D341Med (cell line): ENCODE data around the gene AGPS.
"Not testable (repeated sequence)": the region's sequence is repeated elsewhere in the genome, so short reads cannot be mapped to it uniquely, and the experiment has no call there.

ENCODE experiments used
- DNase-seq: peaks from one replicate; pipeline ENCODE4 v3.0.0; 2012; ENCODE audit warnings: low spot score

The AGPS gene

DNA sequence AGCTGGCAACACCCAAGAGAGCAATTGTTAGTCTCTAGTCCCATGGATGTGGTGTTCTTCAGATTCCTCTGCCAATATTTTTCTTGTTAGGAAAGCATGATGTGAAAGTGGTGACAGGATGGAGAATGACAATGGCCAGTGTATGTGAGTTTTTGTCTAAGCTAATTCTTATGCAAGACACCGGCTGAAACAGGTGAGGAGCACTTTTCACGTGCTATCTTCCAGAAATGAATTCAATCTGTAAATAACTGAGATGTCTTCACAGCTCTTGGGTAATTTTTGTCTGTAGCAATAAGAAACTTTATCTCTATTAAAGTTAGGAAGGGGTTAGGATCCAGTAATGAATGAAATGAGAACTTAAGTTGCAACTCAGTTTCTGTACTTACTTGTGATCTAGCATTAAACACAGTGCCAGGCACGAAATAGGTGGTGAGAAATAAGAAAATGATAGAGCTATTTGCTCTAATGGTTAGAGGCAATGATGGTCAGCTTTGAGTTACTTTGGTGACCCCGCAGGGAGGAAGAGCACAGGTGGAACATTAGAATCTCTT, 676 bp upstream of the AGPS start:
- DNase-seq: no peak

DNA sequence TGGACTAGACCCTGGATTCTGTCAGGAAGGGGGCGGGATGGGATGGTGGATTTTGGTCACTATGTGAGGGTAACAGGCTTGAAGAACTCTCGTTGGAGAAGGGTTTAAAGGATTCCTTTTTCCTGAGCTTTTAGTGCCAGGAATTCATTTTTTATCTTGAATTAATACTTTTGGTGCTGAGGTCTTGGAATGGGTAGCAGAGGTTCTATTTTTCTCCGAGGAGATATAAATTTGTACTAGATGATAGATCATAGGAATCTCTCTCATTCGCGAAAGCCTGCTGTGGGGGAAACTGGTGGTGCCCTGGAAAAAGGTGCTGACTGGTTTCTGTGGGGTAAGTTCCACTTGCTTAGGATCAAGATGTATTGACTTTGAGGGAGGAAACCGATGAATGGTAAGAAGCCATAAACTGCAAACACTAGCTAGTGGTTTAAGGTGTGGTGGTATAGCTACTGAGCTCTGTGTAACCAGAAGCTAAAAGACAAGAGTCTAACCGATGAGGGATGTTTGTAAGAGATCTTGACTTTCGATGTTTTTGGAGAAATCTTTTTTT, 706 bp downstream of the AGPS start:
- DNase-seq: peak; percentile 15

DNA sequence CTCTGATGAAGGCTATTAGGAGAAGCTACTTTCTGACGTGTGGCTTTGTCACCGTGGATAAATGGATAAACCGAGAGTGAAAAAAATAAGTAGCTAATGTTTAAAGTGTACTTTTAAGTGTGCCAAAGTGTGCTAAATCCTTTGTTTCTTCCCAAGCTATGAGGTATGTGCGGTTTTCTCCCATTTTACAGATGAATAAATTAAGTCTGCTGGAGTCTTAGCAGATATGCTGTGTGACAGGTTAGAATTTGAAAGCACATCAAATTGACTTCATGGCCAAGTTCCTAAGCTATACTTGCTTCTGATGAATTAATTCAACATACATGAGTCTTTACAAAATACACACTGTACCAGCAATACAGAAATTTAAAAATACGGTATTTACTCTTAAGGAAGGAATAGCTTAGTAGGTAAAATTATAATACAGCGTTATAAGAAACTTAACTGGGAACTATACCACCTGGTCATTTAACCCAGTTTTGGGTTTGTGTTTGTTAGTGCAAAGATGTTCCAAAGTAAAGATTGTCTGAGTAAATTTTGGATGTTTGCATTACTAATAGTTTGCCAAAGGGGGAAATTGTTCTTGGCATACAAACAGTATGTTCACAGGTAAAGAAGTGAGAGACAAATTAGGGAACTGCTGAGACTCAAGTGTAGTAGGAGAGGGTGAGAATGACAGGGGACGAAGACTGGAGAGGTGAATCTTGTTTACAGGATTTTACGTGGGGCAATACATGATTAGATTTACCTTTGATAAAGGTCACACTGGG, 1.4 kb downstream of the AGPS start:
- DNase-seq: no peak

DNA sequence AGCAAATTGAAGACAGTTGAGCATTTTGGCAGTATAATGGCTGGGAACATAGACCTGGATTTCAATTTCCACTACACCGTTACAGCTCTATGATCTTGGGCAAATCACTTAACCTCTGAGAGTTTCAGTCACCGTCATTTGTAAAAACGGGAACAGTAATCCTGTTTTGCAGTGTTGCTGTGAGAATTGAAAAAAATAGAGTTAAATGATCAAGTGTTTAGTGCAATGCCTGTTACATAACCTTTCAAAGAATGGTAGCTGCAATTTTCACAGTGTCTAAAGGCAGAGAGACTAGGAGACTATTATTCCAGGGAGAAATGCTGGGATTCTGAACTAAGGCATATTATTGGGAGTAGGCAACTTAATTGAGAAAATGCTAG, 2.0 kb downstream of the AGPS start:
- DNase-seq: no peak

DNA sequence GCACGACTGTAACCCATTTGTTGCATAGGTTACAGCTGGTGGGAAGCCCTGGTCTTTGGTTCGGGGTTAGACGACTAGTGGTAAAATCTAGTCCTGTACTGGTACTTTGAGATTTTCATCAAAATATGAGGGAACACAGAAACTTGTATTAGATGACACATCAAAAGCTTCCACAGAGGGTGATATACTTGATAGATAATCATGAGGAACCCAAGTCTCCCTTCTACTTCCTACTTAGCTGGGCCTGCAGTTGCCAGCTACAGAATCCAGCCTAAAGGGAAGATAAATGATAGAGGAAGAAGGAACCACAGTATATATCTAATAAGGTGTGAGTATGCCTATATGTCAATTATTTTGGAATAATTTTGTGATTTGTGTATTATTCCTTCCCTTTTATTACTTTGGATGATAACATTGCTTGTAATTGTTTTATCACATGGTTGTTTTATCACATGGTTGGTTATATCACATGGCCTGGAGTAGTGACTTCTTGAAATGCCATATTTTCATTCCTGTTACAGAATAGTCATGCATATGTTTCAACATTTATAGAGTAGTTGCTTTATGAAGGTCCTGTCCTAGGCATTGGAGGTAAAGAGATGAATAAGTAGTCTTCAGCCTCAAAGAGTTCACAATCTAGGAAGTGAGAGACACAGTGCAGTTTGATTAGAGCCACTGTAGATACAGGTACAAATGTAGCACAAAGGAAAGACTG, 2.9 kb downstream of the AGPS start:
- DNase-seq: no peak

DNA sequence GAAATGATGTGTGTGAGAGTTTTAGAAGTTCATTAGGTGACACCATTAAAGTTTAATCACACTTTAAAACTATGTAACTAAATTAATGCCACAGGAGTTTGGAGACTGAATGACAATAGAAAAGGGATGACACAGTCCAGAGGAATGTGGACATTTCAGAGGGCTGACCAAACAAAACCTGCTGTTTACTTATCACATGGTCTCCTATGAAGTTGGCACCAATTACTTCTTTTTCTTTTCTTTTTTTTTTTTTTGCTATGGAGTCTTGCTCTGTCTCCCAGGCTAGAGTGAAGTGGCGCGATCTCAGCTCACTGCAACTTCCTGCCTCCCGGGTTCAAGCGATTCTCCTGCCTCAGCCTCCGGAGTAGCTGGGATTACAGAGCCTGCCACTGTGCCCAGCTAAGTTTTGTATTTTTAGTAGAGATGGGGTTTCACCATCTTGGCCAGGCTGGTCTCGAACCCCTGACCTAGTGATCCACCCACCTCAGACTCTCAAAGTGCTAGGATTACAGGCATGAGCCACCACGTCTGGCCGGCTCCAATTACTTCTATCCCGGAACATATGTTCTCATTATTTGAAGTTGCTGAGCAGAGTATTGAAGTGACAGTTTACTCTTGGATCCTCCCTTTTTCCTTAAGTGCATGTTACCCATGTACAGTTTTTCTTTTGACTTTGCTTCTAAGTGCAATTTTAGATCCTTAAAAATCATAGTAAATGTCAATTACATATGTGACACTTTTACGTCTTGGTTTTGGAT, 4.3 kb downstream of the AGPS start:
- no peak for DNase-seq

DNA sequence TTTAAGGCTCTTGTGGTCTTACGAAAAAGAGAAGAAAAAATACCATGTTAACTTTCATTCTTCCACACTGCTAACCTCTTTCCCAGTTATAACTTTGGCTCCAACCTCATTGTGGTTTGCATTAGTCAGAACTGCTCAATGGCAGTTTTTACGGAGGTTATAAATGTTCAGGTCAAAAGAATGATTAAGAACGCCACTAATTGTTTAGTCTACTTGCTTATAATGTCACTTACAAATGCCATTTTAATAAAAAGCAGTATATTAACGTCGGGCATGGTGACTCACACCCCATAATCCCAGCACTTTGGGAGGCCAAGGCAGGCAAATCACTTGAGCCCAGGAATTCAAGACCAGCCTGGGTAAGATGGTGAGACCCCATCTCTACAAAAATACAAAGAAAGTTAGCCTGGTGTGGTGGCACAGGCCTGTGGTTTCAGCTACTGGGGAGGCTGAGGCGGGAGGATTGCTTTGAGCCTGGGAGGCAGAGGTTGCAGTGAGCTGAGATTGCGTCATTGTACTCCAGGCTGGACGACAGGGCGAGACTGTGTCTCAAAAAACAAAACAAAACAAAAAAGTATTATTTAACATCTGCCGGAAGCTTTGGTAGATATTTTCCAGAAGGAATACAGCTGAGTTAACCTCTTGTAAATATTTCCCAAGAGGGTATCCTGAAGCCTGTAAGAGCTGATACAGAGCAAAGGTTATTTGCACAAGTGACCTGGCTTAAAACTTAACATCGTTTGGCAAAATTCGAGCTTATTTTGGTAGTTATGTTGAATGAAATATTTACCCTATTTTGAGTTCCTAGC, 5.1 kb downstream of the AGPS start:
- DNase-seq: no peak

DNA sequence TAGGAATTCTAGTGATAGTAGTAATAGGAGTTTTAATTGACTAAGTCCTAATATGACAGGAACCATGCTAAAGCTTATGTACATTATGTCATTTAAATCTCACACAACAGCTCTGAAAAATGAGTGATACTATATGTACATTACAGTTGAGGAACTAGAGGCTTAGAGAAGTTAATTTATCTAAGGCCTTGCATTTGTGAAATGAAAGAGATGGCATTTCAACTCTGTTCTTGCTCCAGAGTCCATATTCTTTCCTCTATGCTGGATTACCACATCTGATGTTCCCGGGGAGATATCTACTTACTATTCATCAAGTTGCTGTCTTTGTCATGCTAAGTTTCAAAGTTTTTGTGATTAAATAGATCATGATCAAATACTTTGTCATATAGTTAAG, 5.7 kb downstream of the AGPS start:
- DNase-seq: no peak

DNA sequence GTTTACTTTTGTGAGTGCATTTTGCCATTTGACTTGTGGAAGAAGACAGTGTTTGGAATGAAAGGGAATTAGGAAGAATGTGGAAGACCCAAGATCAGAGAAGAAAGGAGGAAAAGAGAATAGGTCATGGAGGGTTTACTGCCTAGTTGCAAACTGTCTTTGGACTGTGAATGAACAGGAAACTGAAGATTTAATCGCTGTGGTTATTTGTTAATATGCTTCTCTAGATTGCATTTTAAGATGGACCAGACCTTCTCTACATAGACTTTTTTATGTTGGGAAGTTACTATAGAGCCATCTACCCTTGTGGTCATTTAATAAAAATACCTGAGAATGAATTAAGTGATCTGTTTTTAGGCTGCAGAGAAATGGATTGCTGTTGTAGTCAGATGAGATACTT, 6.2 kb downstream of the AGPS start:
- no peak for DNase-seq

DNA sequence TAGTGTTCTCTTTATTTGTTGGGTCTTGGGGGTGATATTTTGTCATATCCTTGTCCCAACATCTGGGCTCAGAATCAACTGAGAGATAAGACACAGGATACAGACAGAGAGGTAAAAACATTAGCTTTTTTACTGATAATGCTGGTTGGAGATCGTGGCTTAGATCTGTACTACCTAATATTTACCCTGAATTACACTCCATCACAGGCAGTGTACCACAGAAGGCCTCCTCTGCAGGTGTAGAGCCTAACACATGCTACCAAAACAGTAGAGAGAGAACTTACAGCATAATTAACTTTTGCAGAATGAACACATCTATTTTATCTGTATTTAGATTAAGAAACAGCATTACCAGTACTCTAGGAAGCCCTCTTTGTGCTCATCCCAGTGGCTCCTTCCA, 6.8 kb downstream of the AGPS start:
- DNase-seq: no peak

DNA sequence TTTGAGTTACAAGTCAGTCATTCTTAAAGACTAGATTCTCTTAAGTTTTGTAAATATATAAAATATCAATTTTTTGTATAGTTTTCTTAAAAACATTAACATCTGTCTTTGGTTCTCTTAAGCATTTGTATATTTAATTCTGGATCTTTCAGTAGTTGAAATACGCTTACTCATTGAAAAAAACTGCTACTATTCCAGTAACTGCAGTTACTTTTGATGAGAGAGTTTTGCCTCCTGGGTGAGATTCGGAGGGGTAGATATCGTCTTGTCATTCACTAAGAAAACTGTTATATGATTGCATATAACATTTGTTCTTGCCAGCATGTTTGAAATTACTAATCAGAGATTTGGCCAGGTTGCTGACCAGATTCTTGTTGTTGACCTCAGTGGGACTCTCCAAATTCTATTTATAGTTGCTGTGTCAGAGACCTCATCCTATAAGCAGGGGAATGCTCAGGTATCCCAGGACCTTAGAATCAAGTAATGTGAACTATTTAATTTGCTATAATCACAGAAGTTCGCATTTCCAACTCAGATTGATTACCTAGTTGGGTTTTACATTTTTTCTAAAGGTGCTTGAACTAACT, 7.9 kb downstream of the AGPS start:
- no peak for DNase-seq

DNA sequence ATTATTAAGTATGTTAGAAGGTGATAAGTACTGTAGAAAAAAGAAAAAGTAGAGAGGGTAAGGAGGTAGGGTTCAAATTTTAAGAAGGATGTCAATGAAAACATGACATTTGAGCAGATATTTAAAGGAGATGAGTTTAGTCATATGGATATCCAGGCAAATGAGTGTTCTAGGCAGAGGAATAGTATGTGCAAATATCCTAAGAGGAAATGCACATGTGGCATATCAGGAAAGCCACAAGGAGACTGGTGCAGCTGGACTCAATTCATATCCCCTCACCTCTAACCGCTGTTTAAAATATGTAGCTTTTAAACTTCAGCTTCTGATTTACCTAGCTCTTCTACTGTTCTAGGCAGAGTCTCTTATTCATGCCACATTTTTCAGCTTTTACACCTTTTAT, 9.5 kb downstream of the AGPS start:
- DNase-seq: no peak

DNA sequence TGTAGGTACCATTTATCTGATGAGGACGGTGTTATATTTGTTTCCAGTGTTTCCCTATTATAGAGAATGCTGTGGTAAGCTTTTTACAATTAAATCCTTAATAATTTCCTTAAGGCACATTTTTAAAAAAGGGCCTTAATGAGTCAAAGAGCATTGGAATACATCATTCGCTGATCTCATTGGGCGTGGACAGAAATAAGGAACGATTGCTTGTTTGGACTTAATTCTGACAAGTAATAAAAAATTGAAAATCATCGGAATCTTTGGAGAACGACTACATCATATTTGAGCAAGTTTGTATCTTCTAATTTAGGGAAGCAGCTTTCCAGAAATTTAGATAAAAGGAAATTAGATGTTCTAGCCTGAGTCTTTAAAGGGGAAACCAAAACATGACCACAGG, 11.3 kb downstream of the AGPS start:
- no peak for DNase-seq

DNA sequence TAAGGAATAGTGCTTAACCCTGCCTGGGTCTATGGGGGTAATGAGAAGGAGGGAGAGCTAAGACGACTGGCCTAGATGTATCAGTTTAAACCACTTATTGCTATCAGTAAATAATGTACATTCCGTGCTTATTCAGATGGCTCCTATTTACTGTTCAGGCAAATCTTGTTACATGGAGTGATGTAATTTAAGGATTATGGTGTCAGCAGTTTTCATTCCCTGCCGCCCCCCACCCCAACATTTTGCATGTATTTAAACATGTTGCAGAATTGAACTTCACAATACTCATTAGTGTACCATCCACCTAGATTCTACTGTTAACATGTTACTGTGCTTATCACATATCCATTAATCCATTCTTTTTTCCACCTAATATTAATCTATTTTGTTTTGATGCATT, 11.7 kb downstream of the AGPS start:
- no peak for DNase-seq

DNA sequence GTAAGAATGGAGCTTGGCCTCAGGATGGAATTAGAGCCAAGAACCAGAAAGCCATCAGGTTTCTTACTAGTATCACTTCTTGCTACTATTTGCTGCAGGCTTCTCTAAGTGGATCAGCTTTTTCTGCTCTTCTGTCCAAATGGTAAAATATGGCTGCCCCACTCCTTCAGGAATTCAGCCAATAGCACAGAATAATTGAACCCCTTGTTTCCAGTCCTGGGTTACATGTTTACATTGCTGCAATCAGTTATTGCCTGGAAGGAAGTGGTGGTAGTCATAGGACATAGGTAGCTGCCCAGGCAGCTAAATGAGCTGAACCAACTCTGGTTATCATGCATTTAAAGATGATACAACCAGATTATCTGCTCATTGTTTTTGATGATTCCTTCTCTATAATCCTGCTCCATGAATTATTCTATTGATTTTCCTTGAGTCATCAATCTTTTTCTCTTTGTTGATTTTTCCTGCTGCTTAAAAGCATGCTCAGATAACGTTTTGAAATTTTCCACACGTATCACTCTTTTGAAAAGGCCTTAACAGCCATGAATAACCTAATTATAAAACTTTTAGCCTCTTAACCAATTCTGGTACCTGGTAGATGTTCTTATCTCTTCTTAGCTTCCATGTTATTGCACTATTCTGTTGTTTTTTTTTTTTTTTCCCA, 12.6 kb downstream of the AGPS start:
- no peak for DNase-seq

DNA sequence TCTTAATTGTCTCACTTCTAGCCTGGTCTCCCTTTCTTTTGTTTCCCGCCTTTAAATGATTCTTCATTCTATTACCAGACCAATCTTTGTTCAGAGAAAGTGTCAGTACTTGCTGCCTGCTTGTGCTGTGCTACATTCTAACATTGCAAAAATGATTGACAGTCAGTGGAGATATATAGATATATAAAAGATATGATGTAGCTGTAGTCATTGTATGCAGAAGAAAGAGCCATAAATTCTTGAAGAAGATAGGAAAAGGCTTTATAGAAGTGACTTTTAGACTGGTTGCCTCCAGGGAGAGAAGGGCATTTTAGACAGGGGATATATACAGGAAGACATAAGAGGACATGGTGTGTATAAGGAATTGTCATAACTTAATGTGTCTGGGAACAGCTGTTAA, 13.6 kb downstream of the AGPS start:
- DNase-seq: no peak

DNA sequence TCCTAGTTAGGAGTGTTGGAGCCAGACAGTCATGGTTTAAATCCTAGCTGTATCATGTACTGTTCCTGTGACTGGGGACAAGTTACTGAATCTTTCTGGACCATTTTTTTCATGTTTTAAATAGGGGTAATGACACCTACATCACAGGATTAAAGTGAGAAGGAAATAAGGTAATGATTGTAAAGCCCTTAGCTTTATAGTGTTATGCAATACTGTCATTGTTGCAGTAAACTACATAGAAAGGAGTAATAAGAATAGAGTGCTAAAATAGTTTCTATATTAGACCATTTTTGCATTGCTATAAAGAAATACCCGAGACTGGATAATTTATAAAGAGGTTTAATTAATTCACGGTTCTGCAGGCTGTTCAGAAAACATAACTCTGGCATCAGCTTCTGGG, 14.5 kb downstream of the AGPS start:
- DNase-seq: no peak

DNA sequence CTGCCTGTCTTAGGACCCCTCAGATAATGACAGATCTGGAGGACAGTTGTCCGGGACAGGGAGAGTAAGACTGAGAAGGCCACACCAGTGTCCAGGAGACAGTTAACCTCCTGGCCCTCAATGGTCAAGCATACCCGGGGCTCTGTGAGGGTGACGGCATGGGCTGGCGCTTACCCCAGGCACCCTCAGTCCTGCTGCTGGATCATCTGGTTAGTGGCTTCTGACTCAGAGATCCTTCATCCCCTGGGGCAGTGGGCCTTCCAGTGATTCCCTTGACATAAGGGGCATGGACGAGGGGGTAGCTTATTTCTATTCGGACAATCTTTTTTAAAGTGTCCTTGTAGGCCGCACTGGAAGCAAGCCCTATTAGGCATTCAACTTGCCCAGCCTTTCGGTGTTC, 18.1 kb downstream of the AGPS start:
- DNase-seq: not testable (repeated sequence)

DNA sequence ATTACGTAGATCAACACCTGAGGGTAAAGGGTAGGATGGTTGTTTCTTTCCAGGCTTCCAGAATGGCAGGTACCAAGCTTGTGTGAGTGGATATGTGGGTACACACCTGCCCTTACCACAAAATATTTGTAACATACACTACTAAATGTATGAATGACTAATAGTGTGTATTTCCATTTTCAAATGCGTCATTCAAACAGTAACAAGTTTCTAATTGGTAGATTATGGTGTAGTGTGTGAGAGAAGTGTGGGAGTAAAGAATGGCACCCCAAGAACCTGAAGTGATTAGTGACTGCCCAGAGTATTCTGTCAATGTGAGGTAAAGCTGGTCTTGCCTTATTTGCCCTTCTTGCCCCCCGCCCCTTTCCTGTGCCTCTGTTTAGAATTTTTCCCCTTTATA, 21.1 kb downstream of the AGPS start:
- no peak for DNase-seq

DNA sequence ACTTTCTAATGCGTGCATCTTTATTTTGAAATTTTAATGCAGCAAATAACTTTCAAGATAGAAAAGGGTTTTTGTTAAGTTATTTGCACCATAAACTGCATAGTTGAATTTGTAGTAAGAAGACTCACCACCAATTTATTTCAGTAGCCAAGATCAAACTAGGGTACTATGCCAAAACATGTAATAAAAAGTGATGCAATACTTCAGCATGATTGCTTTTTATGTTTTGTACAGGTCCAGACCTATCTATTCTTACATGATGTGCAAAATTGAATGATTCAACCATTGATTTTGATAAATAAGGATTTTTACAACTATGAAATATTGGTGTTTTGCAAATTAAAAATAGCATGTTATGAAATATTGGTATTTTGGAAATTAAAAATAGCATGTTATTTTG, 26.7 kb downstream of the AGPS start:
- DNase-seq: no peak

DNA sequence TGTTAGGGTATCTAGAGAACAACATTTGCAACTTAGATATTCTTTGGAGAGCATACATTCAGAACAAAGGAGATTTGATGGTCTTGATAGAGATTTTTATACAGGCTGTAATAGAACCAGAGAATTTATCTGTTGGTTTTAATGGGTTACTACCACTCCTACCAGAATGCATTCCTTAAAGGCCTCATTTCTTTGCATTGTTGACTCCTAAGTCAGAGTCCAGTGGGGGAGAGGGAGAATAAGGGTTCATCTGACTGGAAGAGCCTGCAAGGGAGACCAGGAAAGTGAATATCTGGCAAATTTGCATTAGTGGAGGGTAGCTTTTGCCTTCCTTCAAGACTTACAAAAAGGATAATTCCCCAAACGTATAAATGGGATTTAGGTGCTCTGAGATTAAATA, 29.7 kb downstream of the AGPS start:
- DNase-seq: no peak
